Progenitor cell of endocrine pancreas (in vitro differentiated cells): Measurements from ENCODE around the gene HSPA8. TPM values are rescaled to one million over a fixed set of nuclear protein-coding genes. Genes with fewer than 3 reads are reported as not detected.
"Not testable (repeated sequence)": the region's sequence is repeated elsewhere in the genome, so short reads cannot be mapped to it uniquely, and the experiment has no call there.

Experiments
- DNase-seq: peaks from one replicate; pipeline ENCODE4 v3.0.0; 2021; ENCODE audit warnings: low spot score; ENCODE audit not compliant: unreplicated experiment
- H3K27ac Mint-ChIP-seq: 2 replicates; pipeline ENCODE4 v1.8.0; 2021; ENCODE audit warnings: mild to moderate bottlenecking, moderate library complexity, mixed read lengths
- H3K27me3 Mint-ChIP-seq: 2 replicates; pipeline ENCODE4 v1.8.0; 2021; ENCODE audit warnings: mixed read lengths
- H3K36me3 Mint-ChIP-seq: 2 replicates; pipeline ENCODE4 v1.8.0; 2022; ENCODE audit warnings: mixed read lengths; ENCODE audit not compliant: insufficient read depth
- H3K4me1 Mint-ChIP-seq: 2 replicates; pipeline ENCODE4 v1.8.0; 2021; ENCODE audit warnings: low read depth, mixed read lengths
- H3K4me3 Mint-ChIP-seq: 2 replicates; pipeline ENCODE4 v1.8.0; 2021; ENCODE audit warnings: low read depth, mild to moderate bottlenecking, moderate library complexity, mixed read lengths
- H3K9me3 Mint-ChIP-seq: 2 replicates; pipeline ENCODE4 v1.8.0; 2021; ENCODE audit warnings: low read depth, mixed read lengths
- total RNA-seq: library from RNA; stranded (reverse); gene quantifications from 2 replicates; pipeline ENCODE4 v1.2.1, GENCODE V29; 2021
- TF ChIP-seq, protein P1 (sequence below): fragments of 200-600 bp; sonication (generic); IDR thresholded peaks from one replicate; pipeline ENCODE4 v1.5.0; 2021; ENCODE audit warnings: antibody characterized with exemption, mild to moderate bottlenecking; ENCODE audit not compliant: unreplicated experiment

HSPA8 gene
- total RNA-seq, 1 donor from 2014 or later = 1,140 TPM

DNA sequence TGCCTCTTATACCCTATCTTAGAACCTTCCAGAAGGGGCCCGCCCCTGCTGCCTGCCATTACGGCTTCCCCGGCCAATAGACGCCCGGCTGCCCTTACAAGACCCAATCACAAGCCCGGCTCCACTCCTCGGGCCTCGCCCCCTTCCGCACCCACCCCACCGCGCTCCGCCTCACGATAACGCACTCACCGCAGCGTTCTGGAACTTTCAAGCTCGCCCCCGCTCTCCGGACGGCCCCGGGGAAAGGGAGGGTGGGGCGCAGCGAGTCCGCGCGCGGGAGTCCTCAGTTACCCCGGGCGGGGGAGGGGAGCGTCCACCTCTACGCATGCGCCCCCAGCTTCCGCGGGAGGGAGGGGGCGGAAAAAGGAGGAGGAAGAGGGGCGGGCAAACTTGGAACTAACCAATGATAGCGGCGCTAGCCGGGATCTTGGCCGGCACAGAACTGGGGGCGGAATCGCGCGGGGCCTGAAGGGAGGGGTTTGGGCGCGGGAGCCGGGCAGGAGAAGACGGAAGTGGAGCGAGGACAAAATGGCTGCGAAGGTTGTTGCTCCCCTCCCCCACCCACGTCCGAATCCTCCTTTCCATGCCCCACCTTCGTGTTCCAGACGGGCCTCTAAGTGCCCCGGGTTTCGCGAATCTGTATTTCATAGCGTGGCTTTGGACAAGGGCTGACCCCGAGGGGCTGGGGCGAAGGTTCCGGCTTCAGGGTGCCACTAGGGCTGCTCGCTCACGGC lies 389 bp upstream of the HSPA8 start:
- TF ChIP-seq, protein P1, sequence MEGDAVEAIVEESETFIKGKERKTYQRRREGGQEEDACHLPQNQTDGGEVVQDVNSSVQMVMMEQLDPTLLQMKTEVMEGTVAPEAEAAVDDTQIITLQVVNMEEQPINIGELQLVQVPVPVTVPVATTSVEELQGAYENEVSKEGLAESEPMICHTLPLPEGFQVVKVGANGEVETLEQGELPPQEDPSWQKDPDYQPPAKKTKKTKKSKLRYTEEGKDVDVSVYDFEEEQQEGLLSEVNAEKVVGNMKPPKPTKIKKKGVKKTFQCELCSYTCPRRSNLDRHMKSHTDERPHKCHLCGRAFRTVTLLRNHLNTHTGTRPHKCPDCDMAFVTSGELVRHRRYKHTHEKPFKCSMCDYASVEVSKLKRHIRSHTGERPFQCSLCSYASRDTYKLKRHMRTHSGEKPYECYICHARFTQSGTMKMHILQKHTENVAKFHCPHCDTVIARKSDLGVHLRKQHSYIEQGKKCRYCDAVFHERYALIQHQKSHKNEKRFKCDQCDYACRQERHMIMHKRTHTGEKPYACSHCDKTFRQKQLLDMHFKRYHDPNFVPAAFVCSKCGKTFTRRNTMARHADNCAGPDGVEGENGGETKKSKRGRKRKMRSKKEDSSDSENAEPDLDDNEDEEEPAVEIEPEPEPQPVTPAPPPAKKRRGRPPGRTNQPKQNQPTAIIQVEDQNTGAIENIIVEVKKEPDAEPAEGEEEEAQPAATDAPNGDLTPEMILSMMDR = no peak
- peak; percentile 98 for DNase-seq
- H3K9me3 Mint-ChIP-seq = no peaks in the 10 kb centered on the region
- peaks cover 43% of the 10 kb centered on the region for H3K4me1 Mint-ChIP-seq
- peak overlapping the region; percentile 97 for H3K4me3 Mint-ChIP-seq
- H3K27ac Mint-ChIP-seq = peak overlapping the region; percentile 99
- H3K36me3 Mint-ChIP-seq = peaks cover 41% of the 10 kb centered on the region
- no peaks in the 10 kb centered on the region for H3K27me3 Mint-ChIP-seq

DNA sequence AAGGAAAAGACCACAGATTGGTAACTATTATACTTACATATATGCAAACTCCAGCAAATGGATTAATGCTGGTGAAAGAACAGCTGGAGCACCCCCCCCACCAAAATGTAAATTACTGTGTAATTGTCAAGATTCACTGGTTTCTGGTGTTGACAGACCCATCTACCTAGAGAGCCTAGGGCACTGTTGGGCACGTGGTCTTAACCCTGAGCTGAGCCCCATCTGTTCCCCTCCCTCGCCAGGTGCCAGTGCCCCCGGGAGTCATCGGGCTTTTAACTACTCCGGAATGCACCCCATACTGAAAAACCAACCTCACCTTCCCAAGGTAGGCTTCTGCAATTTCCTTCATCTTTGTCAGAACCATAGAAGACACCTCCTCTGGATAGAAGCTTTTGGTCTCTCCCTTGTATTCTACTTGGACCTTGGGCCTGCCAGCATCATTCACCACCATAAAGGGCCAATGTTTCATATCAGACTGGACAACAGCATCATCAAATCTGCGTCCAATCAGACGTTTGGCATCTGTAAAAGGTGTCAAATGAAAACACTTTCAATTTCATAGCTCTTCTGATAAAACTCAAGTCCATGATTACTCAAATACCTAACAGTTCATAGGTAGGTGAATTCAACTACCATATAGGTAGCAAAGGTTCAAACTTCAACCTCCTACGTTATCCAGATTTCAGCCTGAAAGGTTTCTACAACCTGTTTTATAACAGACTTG lies 1.5 kb downstream of the HSPA8 start:
- H3K27me3 Mint-ChIP-seq = no peaks in the 10 kb centered on the region
- H3K4me3 Mint-ChIP-seq = peak overlapping the region; percentile 97
- TF ChIP-seq, protein P1 = no peak
- no peaks in the 10 kb centered on the region for H3K9me3 Mint-ChIP-seq
- DNase-seq = no peak
- H3K36me3 Mint-ChIP-seq = peaks cover 48% of the 10 kb centered on the region
- H3K4me1 Mint-ChIP-seq = peaks cover 49% of the 10 kb centered on the region
- peak overlapping the region; percentile 67 for H3K27ac Mint-ChIP-seq

DNA sequence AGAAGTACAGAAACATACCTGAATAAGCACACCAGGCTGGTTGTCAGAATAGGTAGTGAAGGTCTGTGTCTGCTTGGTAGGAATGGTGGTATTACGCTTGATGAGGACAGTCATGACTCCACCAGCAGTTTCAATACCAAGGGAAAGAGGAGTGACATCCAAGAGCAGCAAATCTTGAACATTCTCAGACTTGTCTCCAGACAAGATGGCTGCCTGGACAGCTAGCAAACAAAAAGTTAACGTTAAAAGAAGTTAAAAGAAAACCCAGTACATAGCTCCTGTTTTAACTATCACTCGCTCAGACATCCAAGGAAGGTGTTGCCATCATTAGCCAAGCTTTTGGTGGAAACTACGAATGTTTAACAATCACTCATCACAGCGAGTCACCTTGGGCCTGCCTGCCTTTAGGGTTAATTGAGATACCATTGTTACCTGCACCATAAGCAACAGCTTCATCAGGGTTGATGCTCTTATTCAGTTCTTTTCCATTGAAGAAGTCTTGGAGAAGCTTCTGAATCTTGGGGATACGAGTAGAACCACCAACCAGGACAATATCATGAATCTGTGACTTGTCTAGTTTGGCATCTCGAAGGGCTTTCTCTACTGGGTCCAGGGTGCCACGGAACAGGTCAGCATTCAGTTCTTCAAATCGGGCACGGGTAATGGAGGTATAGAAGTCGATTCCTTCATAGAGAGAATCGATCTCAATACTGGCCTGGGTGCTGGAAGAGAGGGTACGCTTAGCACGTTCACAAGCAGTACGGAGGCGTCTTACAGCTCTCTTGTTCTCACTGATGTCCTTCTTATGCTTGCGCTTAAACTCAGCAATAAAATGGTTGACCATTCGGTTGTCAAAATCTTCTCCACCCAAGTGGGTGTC lies 2.7 kb downstream of the HSPA8 start:
- Mint-ChIP-seq H3K4me1 (peaks cover 47% of the 10 kb centered on the region), H3K27ac (peak overlapping the region; percentile 50), H3K4me3 (peak overlapping the region; percentile 97), H3K36me3 (peaks cover 49% of the 10 kb centered on the region)
- not testable (repeated sequence) for DNase-seq, H3K9me3 Mint-ChIP-seq, H3K27me3 Mint-ChIP-seq

DNA sequence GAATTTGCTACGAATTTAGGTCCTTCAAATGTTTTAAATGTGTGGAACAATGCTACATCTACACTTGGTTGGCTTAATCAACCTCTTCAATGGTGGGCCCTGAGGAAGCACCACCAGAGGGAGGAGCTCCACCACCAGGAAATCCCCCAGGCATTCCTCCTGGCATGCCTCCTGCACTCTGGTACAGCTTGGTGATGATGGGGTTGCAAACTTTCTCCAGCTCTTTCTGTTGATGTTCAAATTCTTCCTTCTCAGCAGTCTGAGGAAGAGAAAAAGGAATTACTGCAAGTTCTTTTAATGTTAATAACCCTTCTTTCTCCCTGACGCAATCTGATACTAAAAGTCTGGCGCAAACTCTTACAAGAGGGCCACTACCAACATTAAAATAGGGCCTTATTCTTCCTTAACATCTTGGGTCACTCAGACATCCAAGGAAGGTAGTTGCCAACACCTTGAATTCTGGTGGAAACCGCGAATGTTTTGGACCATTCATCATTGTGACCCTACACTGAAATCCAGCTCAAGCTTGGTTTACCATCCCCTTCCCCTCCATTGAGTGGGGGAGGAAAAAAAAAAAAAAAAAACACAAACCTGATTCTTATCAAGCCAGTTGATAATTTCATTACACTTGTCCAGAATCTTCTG lies 4.2 kb downstream of the HSPA8 start:
- no peak for DNase-seq
- Mint-ChIP-seq H3K4me3 (no peak overlapping the region), H3K27me3 (no peaks in the 10 kb centered on the region), H3K27ac (peak overlapping the region; percentile 64), H3K9me3 (no peaks in the 10 kb centered on the region), H3K4me1 (peaks cover 41% of the 10 kb centered on the region), H3K36me3 (peaks cover 50% of the 10 kb centered on the region)
- TF ChIP-seq, protein P1 = peak; percentile 7

- TF ChIP-seq, protein P1 = no peak
- H3K27ac Mint-ChIP-seq = peak overlapping the region; percentile 81
- no peaks in the 10 kb centered on the region for H3K9me3 Mint-ChIP-seq
- no peak for DNase-seq
- H3K4me3 Mint-ChIP-seq = no peak overlapping the region
- peaks cover 50% of the 10 kb centered on the region for H3K36me3 Mint-ChIP-seq
- peaks cover 41% of the 10 kb centered on the region for H3K4me1 Mint-ChIP-seq
- no peaks in the 10 kb centered on the region for H3K27me3 Mint-ChIP-seq
Measured at GRCh38 chr11:123056835-123057491, 5.0 kb downstream of the HSPA8 start.
